GM19463 (cell line): ENCODE results near the gene NCDN.

Experiments
- ATAC-seq: cut with Tn5 transposase; IDR thresholded peaks from one replicate; pipeline ENCODE4 v1.9.1; 2021; ENCODE audit warnings: mild to moderate bottlenecking, moderate library complexity; ENCODE audit not compliant: unreplicated experiment

Gene NCDN

DNA sequence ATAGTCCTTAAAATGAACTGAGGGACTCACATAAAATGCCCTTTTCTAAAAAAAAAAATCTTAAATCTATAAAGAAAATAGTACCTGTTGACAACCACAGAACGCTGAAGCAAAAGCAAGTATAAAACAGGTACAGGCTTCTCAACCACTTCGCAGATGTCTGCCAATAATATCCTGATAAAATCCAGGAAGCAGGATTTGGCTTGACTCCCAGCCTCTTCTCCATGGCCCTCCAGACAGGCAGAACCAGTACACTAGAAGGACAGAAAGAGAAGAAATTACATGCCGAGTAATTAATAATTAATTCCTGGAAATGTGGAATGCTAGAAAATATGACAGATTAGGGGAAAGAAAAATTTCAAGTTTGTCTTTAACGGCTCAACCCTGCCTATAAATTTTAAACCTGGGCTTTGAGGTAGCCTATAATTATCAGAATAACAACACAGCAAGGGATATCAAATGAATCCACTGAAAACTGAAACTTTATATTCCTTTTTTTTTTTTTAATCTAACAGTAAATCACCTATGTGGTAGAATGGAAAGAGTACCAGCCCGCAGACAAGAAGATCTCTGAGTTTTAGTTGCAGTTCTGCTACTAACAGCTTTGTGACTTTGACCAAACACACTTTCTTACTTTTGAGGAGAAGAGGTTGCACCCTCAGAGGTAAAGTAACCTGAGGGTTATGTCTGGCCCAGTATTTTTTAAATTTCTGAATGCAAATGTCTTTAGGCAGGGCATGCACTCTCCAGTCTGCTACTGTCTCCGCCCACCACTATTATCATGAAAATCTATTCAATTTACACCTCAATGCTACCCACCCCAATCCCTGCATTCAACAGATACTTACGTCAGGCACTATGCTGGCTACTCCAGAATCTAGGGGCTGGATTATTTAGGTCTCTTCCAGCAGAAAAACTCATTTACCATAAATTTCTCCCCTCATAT, 3.1 kb upstream of the NCDN start:
- ATAC-seq = no peak

DNA sequence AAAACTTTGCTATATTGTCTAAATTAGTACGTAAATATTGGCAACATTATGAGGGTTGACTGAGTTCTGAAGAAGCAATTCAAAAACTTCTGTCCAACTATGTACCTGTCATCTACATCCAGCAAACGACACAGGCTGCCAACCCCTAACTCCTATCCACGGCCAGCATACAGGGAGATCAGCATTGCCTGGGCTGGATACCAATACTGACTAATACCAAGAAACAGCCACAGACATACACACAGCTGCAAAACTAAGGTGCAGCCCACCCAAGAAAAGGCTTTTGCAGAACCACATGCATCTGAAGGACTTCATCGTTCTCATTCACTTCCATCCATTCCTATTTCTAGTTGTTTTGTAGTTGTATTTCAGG, 2.4 kb upstream of the NCDN start:
- no peak for ATAC-seq

DNA sequence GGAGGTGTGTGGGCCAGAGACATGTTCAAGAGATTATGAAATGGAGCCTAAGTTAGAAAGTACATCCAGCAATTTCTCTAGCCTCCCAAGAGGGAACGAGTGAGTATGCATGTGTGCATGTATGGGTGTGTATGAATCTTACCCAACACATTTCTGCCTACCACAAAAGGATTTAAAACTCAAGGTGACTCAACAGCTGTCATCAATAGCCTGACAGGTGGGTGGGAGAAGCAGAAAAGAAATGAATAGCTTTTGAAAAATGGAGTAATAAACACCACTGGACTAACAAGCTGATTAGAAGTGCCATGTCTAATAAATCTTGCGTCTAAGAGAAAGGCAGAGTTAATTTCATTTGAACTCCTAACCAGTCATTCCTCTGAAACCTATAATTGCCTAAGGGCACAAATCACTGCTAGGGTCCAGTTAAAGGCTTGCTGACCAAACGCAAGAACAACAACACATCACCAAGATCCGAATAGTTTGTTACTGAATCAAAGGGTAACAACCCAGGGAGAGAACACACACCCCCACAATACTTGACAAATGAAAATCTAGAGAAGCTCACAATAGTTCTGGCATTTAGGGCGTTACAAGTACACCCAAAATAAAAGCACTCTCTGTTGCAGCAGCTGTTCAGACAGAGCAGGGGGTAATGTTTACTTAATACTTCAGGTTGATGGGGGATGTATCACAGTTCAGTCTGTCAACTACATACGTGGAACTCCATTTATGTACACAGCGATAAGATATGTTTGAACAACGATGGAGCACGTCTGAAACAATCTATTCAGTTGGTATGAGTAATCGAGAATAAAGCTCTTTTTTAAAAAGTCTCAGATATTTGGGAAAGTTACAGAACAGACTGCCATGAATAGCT, 1.8 kb upstream of the NCDN start:
- no peak for ATAC-seq

DNA sequence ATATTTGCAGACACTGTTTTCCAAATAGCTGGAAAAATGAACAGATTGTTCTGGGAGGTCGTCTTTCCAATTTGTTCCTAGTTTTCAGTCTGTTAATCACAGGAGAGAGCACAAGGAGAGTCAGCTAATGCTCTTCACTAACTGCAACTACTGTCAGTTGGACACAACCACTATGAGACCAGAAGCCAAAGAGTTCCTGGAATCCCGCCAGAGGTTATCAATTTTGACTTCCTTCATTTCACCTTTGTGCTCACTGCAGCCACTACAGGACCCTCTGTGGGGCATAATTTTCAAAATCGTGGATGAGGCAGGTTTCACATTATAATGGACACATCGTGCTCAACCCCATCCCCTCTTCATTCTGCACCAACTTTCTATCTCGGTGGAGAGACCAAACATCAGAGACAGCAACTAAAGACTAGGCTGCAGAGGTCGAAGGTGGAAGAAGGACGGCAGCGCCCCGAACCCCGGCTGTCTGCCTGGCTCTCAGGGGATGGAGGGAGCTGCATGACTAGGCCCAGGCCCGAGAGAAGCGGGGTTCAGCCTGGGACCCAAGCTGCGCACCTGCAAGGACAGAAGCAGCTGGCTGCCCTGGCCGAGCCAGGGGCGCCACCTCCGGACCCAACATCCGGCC, 998 bp upstream of the NCDN start:
- no peak for ATAC-seq

DNA sequence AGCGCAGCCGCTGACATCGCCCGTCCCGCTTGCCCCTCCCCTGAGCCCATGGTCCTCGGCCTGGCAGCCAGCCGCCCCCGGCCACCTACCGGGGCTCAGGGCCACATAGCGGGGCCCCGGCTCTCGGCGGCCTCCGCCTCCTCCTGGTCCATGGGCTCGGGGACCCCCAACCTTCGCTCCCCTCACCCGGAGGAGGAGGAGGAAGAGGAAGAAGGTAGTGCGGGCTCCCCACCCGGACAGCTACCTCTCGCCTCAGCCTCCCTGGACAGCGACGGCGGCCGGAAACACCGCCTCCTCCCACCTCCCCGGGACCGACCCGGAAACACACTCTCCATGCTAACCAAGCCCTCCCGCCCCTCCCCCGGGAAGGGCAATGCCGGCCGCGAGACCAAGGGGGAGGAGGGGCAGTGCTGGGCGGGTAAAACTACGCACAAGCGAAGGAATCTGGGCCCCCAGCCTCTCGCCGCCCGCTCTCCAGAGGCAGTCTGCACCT, 435 bp upstream of the NCDN start, which contains the start of gene KIAA0319L:
Gene KIAA0319L, minus strand, starts transcription at position 286 of the 493 bp plus-strand sequence. CDS start 2,912 bp downstream, outside the sequence.
- peak; percentile 79 for ATAC-seq

DNA sequence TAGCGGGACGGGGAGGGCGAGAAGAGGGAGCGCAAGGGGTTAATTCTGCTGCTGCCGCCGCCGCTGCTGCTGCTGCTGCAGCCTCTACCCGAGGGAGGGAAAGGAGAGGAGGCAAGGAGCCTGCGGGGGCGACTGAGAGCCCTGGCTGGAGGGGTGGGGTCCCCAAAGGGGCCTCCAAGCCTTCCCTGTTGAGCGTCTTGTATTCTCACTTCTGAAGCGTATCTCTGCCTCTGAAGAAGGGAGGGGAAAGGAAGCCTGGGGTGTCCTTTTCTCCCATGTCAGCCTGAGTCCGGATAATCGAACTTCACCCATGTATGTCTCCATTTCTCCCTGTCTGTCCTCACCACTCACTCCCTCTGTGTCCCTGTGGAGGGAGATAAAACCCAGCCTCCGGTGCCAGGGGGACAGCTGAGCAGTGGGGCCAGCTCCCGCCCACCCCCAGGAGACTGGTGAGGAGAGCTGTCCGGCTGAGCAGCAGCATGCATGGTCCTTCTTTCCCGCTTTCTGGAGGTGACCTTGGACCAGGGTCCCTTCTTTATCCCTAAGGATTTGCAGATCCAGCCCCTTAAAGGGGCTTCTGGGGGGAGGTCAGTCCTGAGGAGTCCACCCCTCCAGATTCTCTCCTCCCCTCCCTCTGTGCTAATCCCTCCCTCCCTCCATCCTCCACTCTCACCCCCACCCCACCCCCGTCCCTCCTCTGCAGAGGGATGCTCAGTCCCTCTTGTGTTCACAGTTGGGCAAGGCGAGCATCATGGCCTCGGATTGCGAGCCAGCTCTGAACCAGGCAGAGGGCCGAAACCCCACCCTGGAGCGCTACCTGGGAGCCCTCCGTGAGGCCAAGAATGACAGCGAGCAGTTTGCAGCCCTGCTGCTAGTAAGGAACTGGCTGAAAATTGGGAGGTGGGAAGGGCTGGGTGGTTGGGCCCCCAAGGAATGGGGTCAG, 1.0 kb downstream of the NCDN start:
- no peak for ATAC-seq

DNA sequence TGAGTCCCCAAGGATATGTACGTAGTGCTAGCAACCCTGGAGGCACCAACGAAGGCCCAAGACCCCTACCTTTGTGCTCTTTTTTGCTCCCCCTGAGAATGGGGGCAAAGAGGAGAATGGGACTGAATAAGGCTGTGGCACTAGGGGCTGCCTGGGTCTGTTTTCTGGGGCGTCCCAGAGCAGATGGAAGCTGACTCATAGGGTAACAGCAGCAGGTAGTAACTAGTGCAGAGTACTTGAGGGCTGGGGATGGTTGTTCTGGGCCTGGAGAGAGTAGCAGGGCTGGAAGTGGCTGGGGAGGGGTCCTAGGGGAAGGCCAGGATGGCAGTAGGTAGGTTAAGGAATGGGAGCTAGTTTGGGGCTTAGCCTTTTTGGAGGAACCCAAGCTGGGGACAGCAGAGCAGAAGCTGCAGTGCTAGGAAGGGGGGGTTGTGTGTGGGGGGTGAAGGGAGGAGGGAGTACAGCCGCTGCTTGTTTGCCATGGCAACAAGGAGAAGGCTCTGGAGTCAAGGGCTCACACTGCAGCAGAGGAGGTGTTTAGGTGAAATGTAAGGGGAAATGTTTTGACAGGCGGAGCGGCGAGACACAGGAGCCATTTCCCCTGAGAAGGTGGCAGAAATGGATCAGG, 1.8 kb downstream of the NCDN start:
- no peak for ATAC-seq

DNA sequence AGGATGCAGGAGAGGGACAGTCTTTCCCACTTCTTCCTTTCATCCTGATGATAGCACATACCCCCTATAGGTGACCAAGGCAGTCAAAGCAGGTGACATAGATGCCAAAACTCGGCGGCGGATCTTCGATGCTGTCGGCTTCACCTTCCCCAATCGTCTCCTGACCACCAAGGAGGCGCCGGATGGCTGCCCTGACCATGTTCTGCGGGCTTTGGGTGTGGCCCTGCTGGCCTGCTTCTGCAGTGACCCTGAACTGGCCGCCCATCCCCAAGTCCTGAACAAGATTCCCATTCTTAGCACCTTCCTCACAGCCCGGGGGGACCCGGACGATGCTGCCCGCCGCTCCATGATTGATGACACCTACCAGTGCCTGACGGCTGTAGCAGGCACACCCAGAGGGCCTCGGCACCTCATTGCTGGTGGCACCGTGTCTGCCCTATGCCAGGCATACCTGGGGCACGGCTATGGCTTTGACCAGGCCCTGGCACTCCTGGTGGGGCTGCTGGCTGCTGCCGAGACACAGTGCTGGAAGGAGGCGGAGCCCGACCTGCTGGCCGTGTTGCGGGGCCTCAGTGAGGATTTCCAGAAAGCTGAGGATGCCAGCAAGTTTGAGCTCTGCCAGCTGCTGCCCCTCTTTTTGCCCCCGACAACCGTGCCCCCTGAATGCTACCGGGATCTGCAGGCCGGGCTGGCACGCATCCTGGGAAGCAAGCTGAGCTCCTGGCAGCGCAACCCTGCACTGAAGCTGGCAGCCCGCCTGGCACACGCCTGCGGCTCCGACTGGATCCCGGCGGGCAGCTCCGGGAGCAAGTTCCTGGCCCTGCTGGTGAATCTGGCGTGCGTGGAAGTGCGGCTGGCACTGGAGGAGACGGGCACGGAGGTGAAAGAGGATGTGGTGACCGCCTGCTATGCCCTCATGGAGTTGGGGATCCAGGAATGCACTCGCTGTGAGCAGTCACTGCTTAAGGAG, 2.9 kb downstream of the NCDN start:
- ATAC-seq = no peak

DNA sequence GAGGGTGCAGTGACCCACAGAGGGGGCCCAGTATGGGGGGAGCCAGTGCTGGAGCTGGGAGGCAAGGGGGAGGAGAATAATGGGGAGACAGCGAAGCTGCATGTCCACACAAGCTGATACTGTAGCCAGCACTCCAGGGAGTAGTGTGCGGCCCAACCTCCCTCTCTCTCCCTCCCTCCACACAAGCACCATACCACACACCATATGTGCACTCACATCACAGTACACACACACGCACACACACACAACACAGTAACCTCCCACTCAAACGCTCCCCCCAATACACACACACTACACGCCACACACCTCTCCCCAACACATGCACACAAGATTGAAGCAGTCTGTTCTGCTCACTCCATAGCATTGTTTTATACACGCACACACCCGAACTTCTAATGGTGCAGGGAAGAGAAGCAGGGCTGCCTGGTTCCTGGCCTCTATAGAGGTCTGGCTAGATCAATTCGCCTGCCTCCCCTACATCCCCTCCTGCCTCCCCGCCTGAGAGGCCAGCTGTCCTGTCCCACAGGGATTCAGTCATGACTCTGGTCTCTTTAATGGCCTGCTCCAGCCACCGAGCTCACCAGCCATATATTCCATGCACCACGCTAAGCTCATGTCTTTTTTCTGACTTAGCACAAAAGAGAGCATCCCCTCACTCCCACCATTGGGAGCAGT, 3.8 kb downstream of the NCDN start:
- no peak for ATAC-seq

DNA sequence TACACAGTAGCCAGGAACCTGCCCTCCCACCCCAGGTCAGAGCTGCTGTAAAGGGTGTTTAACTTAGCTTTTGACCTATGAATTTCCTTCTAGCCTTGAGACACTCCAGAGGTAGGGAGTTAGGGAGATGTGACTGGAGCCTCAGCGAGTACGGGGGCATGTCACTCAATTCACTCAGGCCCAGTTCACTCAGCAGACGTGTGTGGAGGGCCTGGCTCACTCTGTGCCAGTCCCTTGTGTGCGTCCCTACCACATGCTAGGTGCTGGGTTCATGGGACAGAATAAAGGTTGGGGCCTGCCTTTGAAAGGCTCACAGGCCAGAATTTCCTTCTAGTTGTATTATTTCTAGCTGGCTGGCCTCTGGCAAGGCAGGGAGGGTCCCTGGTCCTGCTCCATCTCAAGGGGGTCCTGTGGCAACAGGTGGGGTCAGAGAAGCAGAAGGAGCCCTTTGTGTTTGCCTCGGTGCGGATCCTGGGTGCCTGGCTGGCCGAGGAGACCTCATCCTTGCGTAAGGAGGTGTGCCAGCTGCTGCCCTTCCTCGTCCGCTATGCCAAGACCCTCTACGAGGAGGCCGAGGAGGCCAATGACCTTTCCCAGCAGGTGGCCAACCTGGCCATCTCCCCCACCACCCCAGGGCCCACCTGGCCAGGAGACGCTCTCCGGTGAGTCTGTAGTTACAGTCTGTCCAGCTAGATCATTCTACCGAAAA, 4.5 kb downstream of the NCDN start:
- no peak for ATAC-seq

DNA sequence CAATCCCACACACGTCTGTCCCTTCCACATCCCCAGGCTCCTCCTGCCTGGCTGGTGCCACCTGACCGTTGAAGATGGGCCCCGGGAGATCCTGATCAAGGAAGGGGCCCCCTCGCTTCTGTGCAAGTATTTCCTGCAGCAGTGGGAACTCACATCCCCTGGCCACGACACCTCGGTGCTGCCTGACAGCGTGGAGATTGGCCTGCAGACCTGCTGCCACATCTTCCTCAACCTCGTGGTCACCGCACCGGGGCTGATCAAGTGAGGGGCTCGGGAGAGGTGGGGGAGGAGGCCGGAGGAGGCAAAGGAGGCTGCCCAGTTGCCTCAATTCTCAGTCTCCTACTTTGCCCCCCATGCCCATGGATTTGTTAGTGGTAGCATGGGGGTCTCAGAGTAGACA, 5.6 kb downstream of the NCDN start:
- ATAC-seq = no peak

DNA sequence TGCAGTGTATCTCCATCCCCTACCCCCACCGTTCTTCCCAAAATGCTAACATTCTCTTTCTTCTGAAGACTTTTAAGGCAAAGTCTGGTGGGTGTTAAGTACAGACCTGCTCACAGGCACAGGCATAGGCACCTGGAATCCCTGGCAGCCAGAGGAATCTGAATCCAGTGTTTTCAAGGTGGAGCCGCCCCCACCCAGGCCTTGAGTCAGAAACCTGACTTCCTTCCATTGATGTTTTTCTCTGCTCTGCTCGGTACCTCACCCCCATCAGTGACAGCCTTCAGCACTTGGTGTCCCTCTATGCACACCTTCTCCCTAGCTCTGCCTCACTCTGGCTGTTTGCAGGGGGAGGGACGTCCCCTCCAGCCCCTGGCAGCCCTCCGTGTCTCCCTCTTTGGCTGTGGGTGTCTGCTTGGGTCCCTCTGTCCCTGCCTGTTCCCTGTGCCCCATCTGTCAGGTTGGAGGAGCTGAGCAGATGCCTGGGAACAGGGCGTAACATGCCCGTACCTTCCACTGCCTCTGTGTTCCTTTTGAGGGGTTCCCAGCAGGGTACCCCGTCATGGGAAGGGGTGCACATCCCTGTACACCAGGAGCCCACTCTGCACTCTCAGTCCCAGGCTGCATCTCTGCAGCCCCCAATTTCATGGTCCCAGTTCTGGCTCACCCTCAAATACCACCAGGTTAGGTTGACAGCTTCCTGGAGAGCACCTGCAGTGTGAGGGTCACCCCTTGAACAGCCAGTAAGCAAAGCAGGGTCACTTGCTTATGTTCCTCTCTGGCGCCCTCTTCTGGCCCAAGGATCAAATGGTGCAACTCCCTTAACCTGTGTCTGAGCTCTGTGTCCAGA, 6.7 kb downstream of the NCDN start:
- ATAC-seq = no peak

DNA sequence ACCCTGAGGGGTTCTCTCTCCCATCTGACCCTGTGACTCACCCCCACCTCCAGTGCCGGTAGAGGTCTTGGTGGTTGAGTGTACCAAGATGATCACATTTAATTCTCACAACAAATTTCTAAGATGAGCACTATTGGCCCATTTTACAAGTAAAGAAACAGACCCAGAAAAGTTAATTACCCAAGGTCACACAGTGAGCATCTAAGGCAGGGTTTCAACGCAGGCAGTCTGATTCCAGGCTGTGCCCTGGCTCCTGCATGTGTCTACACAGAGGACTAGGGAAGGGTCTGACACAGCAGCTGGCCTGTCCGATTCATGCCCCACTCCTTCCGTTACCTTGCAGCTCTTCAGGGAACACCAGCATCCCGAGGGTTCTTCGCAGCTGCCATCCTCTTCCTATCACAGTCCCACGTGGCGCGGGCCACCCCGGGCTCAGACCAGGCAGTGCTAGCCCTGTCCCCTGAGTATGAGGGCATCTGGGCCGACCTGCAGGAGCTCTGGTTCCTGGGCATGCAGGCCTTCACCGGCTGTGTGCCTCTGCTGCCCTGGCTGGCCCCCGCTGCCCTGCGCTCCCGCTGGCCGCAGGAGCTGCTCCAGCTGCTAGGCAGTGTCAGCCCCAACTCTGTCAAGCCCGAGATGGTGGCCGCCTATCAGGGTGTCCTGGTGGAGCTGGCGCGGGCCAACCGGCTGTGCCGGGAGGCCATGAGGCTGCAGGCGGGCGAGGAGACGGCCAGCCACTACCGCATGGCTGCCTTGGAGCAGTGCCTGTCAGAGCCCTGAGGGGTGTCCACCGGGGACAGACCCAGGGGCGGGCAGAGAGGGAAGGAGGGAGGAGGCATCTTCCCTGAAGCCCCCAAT, 7.5 kb downstream of the NCDN start:
- ATAC-seq = no peak

DNA sequence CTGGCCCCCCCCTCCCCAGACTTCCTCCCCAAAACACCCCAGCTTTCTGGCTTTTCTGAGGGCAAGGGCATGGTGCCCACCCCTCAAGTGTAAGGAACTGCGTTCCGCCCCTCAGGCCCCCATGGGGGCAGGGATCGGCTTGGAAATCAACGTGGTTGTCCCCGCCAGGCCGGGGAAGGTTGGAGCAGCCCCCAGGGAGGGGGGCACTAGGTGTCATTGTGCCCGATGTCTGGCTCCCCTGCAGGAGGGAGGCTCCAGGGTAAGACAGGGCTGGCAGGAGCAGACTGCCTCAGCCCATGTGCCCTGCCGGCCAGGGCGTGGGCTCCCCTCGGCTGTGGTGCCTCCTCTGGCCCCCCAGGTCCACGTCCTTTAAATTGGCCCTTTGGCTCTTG, 8.1 kb downstream of the NCDN start:
- ATAC-seq = no peak

DNA sequence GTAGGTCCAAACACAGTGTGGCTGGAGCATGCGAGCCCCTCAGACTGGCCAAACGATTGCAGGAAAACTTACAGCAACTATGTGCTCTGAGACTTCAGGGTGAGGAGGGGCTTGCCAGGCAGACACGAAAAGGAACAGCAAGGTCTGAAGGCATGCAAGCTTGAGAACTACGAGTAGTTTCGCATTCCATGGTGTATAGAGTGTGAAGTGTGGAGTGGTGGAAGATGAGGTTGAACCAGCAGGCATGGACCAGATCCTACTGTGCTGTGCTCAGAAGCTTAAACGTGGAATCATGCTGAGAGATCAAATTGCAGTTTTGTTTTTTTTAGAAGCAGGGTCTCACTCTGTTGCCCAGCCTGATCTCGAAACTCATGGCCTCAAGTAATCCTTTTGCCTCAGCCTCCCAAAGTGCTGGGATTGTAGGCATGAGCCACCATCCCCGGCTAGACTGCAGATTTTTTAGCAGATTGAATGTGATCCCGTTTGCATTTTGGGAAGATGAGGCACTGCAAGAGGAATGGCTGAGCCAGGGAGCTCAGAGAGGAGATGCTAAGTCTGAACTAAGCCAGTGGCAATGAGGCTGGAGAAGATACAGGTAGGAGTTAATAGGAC, 10.5 kb downstream of the NCDN start:
- ATAC-seq = no peak
